ENCODE measurements around the gene UPK2.
"Not testable (repeated sequence)": the region's sequence is repeated elsewhere in the genome, so short reads cannot be mapped to it uniquely, and the experiment has no call there.

The UPK2 gene

GRCh38 chr11:118939404-118939915 is 16.6 kb upstream of the UPK2 start:
- no peak for DNase-seq

- DNase-seq = peak; percentile 81
Observed at GRCh38 chr11:118939953-118940598, 16.0 kb upstream of the UPK2 start.

- no peak for DNase-seq
Observed at GRCh38 chr11:118947091-118947490, 9.0 kb upstream of the UPK2 start.

GRCh38 chr11:118948000-118948399 is 8.1 kb upstream of the UPK2 start:
- no peak for DNase-seq

- no peak for DNase-seq
Observed at GRCh38 chr11:118953265-118953664, 2.8 kb upstream of the UPK2 start.

- not testable (repeated sequence) for DNase-seq
Observed at GRCh38 chr11:118953976-118954375, 2.1 kb upstream of the UPK2 start.

GRCh38 chr11:118956847-118957469 is 860 bp downstream of the UPK2 start:
- DNase-seq = no peak

GRCh38 chr11:118957549-118957948 is 1.5 kb downstream of the UPK2 start:
- DNase-seq = no peak

GRCh38 chr11:118957968-118958367 is 1.9 kb downstream of the UPK2 start:
- DNase-seq = no peak

- no peak for DNase-seq
Observed at GRCh38 chr11:118958577-118958976, 2.5 kb downstream of the UPK2 start.

- DNase-seq = no peak
Observed at GRCh38 chr11:118961189-118961588, 5.1 kb downstream of the UPK2 start.

- DNase-seq = no peak
Observed at GRCh38 chr11:118961591-118961990, 5.5 kb downstream of the UPK2 start.

- DNase-seq = not testable (repeated sequence)
Observed at GRCh38 chr11:118969508-118969907, 13.4 kb downstream of the UPK2 start.

- DNase-seq = no peak
Observed at GRCh38 chr11:118971646-118972045, 15.5 kb downstream of the UPK2 start, which contains the start of gene FOXR1. FOXR1 (plus strand) TSS chr11:118971761; CDS start chr11:118971932, 171 bp downstream.

GRCh38 chr11:118973985-118974384 is 17.9 kb downstream of the UPK2 start:
- no peak for DNase-seq

GRCh38 chr11:118975771-118976709 is 19.9 kb downstream of the UPK2 start:
- DNase-seq = no peak

GRCh38 chr11:118979434-118979833 is 23.3 kb downstream of the UPK2 start:
- no peak for DNase-seq

GRCh38 chr11:118980191-118980881 is 24.2 kb downstream of the UPK2 start:
- DNase-seq = no peak

GRCh38 chr11:118984337-118984736 is 28.2 kb downstream of the UPK2 start:
- DNase-seq = not testable (repeated sequence)

- no peak for DNase-seq
Observed at GRCh38 chr11:118984825-118985224, 28.7 kb downstream of the UPK2 start.

- no peak for DNase-seq
Observed at GRCh38 chr11:118988280-118988679, 32.2 kb downstream of the UPK2 start.

GRCh38 chr11:118991486-118992038 is 35.5 kb downstream of the UPK2 start:
- not testable (repeated sequence) for DNase-seq

Measured in activated effector memory CD4-positive, alpha-beta T cell treated with anti-CD3 and anti-CD28 coated beads, Interleukin-2, amount 50 U/mL, for 16 hours (primary cell).